ENCODE data around the gene TRIM43.
"Not testable (repeated sequence)": the region's sequence is repeated elsewhere in the genome, so short reads cannot be mapped to it uniquely, and the experiment has no call there.

The TRIM43 gene

DNA sequence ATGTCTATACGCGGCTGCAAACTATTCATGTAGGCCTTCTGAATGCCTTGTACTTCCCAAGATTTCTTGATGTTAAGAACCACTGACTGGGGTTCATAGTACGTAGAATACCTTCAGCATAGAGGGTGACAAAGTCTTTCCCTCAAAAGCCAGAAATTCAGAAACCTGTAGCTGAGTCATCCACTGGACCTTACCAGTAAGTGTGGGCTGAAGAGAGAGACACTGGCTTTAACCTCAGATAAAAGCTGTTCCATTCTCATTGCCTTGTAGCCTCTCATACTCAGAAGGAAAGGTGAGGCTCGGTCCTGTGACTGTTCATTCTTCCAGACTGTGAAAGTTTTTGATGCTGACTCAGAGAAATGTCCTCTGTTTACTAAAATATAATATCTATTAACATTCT is 9.5 kb downstream of the TRIM43 start:
- H3K9ac ChIP-seq (ENCODE audit: low read length); H3K4me1 ChIP-seq (ENCODE audit: control insufficient read depth, insufficient read depth, low read length); H3K27me3 ChIP-seq (ENCODE audit: control insufficient read depth, insufficient read depth, low read length); H3K36me3 ChIP-seq (ENCODE audit: control insufficient read depth, insufficient read depth, low read length); H3K4me3 ChIP-seq (ENCODE audit: low read length); H3K27ac ChIP-seq (ENCODE audit: low read depth, low read length): not testable (repeated sequence)

DNA sequence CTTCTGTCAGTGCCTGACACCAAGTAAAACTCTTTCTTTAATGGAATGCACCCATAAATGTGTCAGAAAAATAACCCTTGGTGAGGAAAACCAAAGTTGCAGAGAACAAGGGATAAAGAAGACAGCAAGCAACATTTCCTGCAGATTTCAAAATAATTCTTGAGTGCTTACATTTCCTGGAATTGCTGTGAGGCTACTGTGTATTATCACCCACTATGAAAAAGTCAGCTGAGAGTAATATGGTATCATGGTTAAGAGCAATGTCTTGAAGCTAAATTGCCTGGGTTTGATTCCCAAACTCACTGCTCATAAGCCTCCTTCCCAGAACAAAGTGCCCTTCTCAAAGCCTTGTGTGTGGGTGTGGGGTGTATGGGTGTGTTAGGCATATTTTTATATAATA is 10.3 kb downstream of the TRIM43 start:
- not testable (repeated sequence) for H3K4me3 ChIP-seq (ENCODE audit: low read length); H3K36me3 ChIP-seq (ENCODE audit: control insufficient read depth, insufficient read depth, low read length); H3K27me3 ChIP-seq (ENCODE audit: control insufficient read depth, insufficient read depth, low read length); H3K27ac ChIP-seq (ENCODE audit: low read depth, low read length); H3K4me1 ChIP-seq (ENCODE audit: control insufficient read depth, insufficient read depth, low read length); H3K9ac ChIP-seq (ENCODE audit: low read length)

DNA sequence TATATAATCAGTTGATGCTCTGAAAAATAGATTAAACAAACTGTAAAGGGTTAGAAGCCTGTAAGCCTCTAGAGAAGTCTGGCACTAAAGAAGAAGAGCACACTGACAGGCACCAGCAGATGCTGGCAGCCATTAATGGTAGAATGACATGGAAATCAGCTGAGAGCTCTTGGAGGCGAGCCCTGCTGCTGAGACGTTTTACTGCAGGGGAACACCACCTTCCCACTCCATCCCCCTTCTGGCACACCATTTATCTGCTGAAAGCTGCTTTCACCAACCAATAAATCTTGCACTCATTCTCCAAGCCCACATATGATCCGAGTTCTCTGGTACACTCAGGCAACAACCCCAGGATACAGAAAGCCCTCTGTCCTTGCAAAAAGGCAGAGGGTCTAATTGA is 16.6 kb downstream of the TRIM43 start:
- H3K4me1 ChIP-seq (ENCODE audit: control insufficient read depth, insufficient read depth, low read length); H3K27ac ChIP-seq (ENCODE audit: low read depth, low read length); H3K36me3 ChIP-seq (ENCODE audit: control insufficient read depth, insufficient read depth, low read length): not testable (repeated sequence)

DNA sequence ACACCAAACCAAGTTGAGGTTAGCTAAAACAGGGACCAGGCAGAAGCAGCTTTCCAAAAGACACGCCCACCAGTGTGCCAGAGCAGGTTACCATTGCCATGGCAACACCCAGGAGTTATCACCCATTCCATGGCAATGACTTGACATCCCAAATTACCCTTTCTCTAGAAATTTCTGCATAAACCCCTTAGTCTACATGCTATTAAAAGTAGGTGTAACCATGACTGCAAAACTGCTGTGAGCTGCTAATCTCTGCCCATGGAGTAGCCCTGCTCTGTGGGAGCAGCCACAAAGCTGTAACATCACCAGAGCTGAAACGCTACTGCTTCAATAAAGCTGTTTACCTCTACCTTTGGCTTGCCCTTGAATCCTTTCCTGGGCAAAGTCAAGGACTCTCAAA is 18.0 kb downstream of the TRIM43 start:
- not testable (repeated sequence) for H3K4me3 ChIP-seq (ENCODE audit: low read length); H3K4me1 ChIP-seq (ENCODE audit: control insufficient read depth, insufficient read depth, low read length); H3K9ac ChIP-seq (ENCODE audit: low read length); H3K36me3 ChIP-seq (ENCODE audit: control insufficient read depth, insufficient read depth, low read length); H3K27me3 ChIP-seq (ENCODE audit: control insufficient read depth, insufficient read depth, low read length); H3K27ac ChIP-seq (ENCODE audit: low read depth, low read length)

More for the DNA sequence above, 16.6 kb downstream of the TRIM43 start:
- not testable (repeated sequence) for H3K27me3 ChIP-seq (ENCODE audit: control insufficient read depth, insufficient read depth, low read length); H3K9ac ChIP-seq (ENCODE audit: low read length); H3K4me3 ChIP-seq (ENCODE audit: low read length)

GRCh38 chr2:95613048-95613447 is 21.2 kb downstream of the TRIM43 start:
- H3K4me3 ChIP-seq (ENCODE audit: low read length); H3K9ac ChIP-seq (ENCODE audit: low read length); H3K36me3 ChIP-seq (ENCODE audit: control insufficient read depth, insufficient read depth, low read length); H3K27ac ChIP-seq (ENCODE audit: low read depth, low read length); H3K27me3 ChIP-seq (ENCODE audit: control insufficient read depth, insufficient read depth, low read length); H3K4me1 ChIP-seq (ENCODE audit: control insufficient read depth, insufficient read depth, low read length): not testable (repeated sequence)

- H3K4me3 ChIP-seq (ENCODE audit: low read length); H3K27ac ChIP-seq (ENCODE audit: low read depth, low read length); H3K4me1 ChIP-seq (ENCODE audit: control insufficient read depth, insufficient read depth, low read length); H3K9ac ChIP-seq (ENCODE audit: low read length); H3K36me3 ChIP-seq (ENCODE audit: control insufficient read depth, insufficient read depth, low read length); H3K27me3 ChIP-seq (ENCODE audit: control insufficient read depth, insufficient read depth, low read length): not testable (repeated sequence)
Observed at GRCh38 chr2:95622728-95623127, 30.9 kb downstream of the TRIM43 start.

DNA sequence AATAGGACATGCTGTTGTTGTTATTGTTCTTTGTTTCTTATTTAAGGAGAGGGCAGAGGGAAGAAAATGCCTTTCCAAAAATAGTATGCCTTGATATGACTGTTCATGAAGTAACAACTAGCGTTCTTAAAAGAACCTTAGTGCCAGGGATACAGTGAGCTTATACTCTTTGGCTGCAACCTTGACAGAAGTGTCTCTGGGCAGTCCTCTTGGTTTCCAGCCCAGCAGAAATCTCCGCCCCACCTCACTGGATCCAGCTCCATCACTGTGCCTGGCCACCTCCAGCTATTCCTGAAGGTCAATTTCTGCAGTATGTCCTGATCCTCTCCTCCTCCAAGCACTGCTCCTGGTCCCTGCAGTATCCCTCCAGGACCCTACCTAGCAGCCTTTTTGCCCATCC is 39.2 kb downstream of the TRIM43 start:
- H3K27ac ChIP-seq (ENCODE audit: low read depth, low read length); H3K9ac ChIP-seq (ENCODE audit: low read length); H3K36me3 ChIP-seq (ENCODE audit: control insufficient read depth, insufficient read depth, low read length); H3K27me3 ChIP-seq (ENCODE audit: control insufficient read depth, insufficient read depth, low read length); H3K4me1 ChIP-seq (ENCODE audit: control insufficient read depth, insufficient read depth, low read length); H3K4me3 ChIP-seq (ENCODE audit: low read length): not testable (repeated sequence)

DNA sequence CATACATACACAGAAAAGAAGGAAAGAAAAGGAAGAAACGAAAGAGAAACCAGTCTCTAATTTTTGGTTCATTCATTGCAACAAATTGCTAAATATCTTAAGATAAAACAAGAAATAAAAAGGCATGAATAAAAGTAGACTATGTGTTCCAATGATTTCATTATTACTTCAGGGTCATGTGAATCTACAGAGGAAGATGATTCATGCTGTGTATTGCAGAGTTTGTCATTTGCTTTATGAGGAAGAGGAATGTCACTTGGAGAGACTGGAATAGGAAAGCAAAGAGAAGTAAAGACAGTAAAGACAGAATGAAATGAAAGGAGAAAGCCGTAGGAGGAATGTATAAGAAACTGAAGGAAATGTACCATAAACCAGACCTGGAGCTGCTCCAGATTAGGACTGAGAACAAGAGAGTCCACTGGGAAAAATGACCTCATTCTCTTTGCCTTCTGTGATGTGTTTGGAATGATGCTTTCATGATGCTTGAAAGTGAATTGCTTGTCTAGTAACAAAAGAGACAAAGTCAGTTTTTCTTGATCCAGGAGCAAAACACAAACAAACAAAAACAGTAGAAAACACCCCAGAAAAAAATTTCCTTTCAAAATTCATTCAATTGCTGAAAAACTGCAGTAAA is 41.9 kb downstream of the TRIM43 start:
- H3K27ac ChIP-seq (ENCODE audit: low read depth, low read length); H3K4me3 ChIP-seq (ENCODE audit: low read length); H3K9ac ChIP-seq (ENCODE audit: low read length); H3K36me3 ChIP-seq (ENCODE audit: control insufficient read depth, insufficient read depth, low read length); H3K4me1 ChIP-seq (ENCODE audit: control insufficient read depth, insufficient read depth, low read length); H3K27me3 ChIP-seq (ENCODE audit: control insufficient read depth, insufficient read depth, low read length): not testable (repeated sequence)

DNA sequence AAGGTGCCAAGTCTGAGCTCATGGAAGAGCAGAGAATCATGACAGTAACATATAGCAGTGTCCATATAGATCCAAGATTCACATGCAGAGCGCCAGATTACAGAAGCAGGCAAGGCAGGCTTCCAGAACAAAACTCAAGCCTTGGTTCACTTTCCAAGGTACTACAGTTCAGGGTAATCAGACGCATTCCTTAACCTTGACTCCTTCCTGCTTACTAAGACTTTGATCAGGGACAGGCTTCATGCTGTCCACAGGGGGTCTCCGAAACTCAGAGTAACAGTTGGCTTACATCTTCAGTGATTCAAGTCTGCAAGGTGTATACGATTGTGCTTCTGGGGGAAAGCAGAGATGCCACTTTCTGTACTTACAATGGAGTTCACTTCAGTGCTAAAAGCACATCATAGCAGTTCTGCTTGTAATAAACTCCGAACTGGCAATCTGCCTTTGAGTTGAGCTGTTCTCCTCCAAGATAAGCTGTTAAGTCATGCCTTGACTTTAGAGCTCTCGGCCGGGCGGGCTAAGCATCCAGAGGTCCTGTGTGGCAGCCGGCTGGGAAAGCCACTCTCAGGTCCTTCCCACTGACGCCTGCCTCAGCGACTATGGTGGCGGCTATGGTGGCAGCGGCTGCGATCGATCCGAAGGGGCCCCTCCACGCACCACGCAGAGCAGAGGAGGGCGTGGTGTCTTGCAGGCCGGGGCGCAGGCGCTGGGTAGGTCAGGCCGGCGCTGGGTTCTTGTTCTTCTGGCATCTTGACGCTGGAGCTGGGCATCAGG is 48.9 kb downstream of the TRIM43 start:
- H3K27ac ChIP-seq (ENCODE audit: low read depth, low read length); H3K27me3 ChIP-seq (ENCODE audit: control insufficient read depth, insufficient read depth, low read length); H3K4me1 ChIP-seq (ENCODE audit: control insufficient read depth, insufficient read depth, low read length); H3K9ac ChIP-seq (ENCODE audit: low read length); H3K4me3 ChIP-seq (ENCODE audit: low read length); H3K36me3 ChIP-seq (ENCODE audit: control insufficient read depth, insufficient read depth, low read length): not testable (repeated sequence)

GRCh38 chr2:95641289-95641575 is 49.4 kb downstream of the TRIM43 start:
- not testable (repeated sequence) for H3K4me3 ChIP-seq (ENCODE audit: low read length); H3K36me3 ChIP-seq (ENCODE audit: control insufficient read depth, insufficient read depth, low read length); H3K4me1 ChIP-seq (ENCODE audit: control insufficient read depth, insufficient read depth, low read length); H3K27me3 ChIP-seq (ENCODE audit: control insufficient read depth, insufficient read depth, low read length); H3K9ac ChIP-seq (ENCODE audit: low read length); H3K27ac ChIP-seq (ENCODE audit: low read depth, low read length)

DNA sequence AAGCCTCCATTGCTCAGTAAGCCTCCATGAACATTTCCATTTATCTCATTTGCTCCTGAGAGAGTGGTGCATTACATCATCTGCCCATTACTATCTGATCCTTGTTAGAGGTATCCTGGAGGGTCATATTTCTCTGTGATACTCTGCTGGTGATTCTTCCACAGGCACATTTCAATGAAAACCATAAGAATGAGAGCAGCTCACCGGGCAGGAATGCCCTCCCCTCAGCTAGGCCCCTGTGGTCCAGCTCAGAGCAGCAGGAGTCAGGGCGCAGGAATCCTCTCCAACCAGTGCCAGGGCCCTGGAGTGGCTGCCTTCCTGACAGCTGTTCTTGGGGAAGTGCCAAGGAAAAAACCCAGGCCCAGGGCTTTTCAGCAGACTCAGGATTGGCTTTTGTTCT is 50.0 kb downstream of the TRIM43 start:
- not testable (repeated sequence) for H3K4me3 ChIP-seq (ENCODE audit: low read length); H3K36me3 ChIP-seq (ENCODE audit: control insufficient read depth, insufficient read depth, low read length); H3K9ac ChIP-seq (ENCODE audit: low read length); H3K27me3 ChIP-seq (ENCODE audit: control insufficient read depth, insufficient read depth, low read length); H3K4me1 ChIP-seq (ENCODE audit: control insufficient read depth, insufficient read depth, low read length); H3K27ac ChIP-seq (ENCODE audit: low read depth, low read length)

- H3K27ac ChIP-seq (ENCODE audit: low read depth, low read length); H3K27me3 ChIP-seq (ENCODE audit: control insufficient read depth, insufficient read depth, low read length); H3K4me1 ChIP-seq (ENCODE audit: control insufficient read depth, insufficient read depth, low read length); H3K36me3 ChIP-seq (ENCODE audit: control insufficient read depth, insufficient read depth, low read length); H3K9ac ChIP-seq (ENCODE audit: low read length); H3K4me3 ChIP-seq (ENCODE audit: low read length): not testable (repeated sequence)
Observed at GRCh38 chr2:95642360-95642759, 50.6 kb downstream of the TRIM43 start.

- not testable (repeated sequence) for H3K9ac ChIP-seq (ENCODE audit: low read length); H3K27me3 ChIP-seq (ENCODE audit: control insufficient read depth, insufficient read depth, low read length); H3K27ac ChIP-seq (ENCODE audit: low read depth, low read length)
Observed at GRCh38 chr2:95642951-95643350, 51.1 kb downstream of the TRIM43 start.

More at GRCh38 chr2:95642951-95643350, 51.1 kb downstream of the TRIM43 start:
- not testable (repeated sequence) for H3K4me1 ChIP-seq (ENCODE audit: control insufficient read depth, insufficient read depth, low read length); H3K4me3 ChIP-seq (ENCODE audit: low read length); H3K36me3 ChIP-seq (ENCODE audit: control insufficient read depth, insufficient read depth, low read length)

All from rectal smooth muscle tissue (tissue), 1 donor.